ENCODE measurements around the gene TMEM245. TPM values are rescaled to one million over a fixed set of nuclear protein-coding genes. Genes with fewer than 3 reads are reported as not detected.

TMEM245 gene
- total and polyA plus RNA-seq, 2 donors (not counting 1 experiment from before 2014, with no cell fraction given) = 6.3 to 34.3 TPM

- Histone ChIP-seq H3K27ac (ENCODE audit: low read length in 2 of 2) (no peak overlapping the region), H3K27me3 (replicated peaks in 1 of 4; ENCODE audit: control extremely low read depth in 1 of 4, control insufficient read depth in 3 of 4, insufficient read depth in 4 of 4, low read length in 3 of 4) (no peaks in the 10 kb centered on the region), H3K4me2 (replicated peaks; ENCODE audit: low read depth, low read length, poor library complexity, severe bottlenecking) (no peak overlapping the region), H3K4me3 (ENCODE audit: control extremely low read depth in 1 of 5, extremely low read depth in 1 of 5, insufficient read depth in 1 of 5, low read depth in 2 of 5, low read length in 4 of 5) (no peak overlapping the region), H3K9ac (ENCODE audit: low read length) (no peak overlapping the region), H3K36me3 (replicated peaks in 1 of 2; ENCODE audit: control extremely low read depth in 1 of 2, control insufficient read depth in 1 of 2, extremely low read depth in 1 of 2, insufficient read depth in 2 of 2, low read length in 1 of 2) (peaks cover 0 to 4% of the 10 kb centered on the region in 2 experiments), H2AFZ (ENCODE audit: insufficient read depth, low read depth, low read length, poor library complexity, severe bottlenecking) (no peak overlapping the region), H3K9me3 (ENCODE audit: control extremely low read depth in 1 of 3, control insufficient read depth in 2 of 3, insufficient read depth in 1 of 3, low read length in 2 of 3) (no peaks in the 10 kb centered on the region), H3K79me2 (ENCODE audit: control insufficient read depth, insufficient read depth, low read length) (peaks cover 87% of the 10 kb centered on the region), H3K4me1 (ENCODE audit: control insufficient read depth in 2 of 2, insufficient read depth in 2 of 2, low read length in 2 of 2) (peaks cover 5 to 28% of the 10 kb centered on the region in 2 donors), H4K20me1 (ENCODE audit: control insufficient read depth, insufficient read depth, low read length, poor library complexity, severe bottlenecking) (peaks cover 62% of the 10 kb centered on the region)
- POLR2A ChIA-PET = interaction anchor here (0.9 kb wide), 1 partner anchor 9 kb away, joined by 4 read pairs; no protein-coding TSS in a partner anchor
- Mint-ChIP-seq H3K4me3 (no peak overlapping the region), H3K4me1 (peaks cover 70% of the 10 kb centered on the region), H3K27me3 (no peaks in the 10 kb centered on the region), H3K27ac (no peak overlapping the region), H3K9me3 (ENCODE audit: insufficient read depth) (no peaks in the 10 kb centered on the region)
- no peak for ATAC-seq (ENCODE audit: low read depth)
- intact Hi-C loops (cut with micrococcal nuclease) = loop anchor here (10.0 kb wide), 2 partner anchors 205 to 305 kb away; no protein-coding TSS in a partner anchor
- TF ChIP-seq, protein P1, sequence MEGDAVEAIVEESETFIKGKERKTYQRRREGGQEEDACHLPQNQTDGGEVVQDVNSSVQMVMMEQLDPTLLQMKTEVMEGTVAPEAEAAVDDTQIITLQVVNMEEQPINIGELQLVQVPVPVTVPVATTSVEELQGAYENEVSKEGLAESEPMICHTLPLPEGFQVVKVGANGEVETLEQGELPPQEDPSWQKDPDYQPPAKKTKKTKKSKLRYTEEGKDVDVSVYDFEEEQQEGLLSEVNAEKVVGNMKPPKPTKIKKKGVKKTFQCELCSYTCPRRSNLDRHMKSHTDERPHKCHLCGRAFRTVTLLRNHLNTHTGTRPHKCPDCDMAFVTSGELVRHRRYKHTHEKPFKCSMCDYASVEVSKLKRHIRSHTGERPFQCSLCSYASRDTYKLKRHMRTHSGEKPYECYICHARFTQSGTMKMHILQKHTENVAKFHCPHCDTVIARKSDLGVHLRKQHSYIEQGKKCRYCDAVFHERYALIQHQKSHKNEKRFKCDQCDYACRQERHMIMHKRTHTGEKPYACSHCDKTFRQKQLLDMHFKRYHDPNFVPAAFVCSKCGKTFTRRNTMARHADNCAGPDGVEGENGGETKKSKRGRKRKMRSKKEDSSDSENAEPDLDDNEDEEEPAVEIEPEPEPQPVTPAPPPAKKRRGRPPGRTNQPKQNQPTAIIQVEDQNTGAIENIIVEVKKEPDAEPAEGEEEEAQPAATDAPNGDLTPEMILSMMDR (IDR thresholded peaks at IDR 0.05) = no peak
- TF ChIP-seq EZH2 (IDR thresholded peaks at IDR 0.05; ENCODE audit: borderline replicate concordance, insufficient read depth, low read depth, low read length, poor library complexity, severe bottlenecking) = no peak
- DNase-seq = no peak
- CTCF ChIA-PET = interaction anchor here (1.7 kb wide), 1 partner anchor 10 kb away, joined by 4 read pairs; the partner anchor contains the start of gene TMEM245
These were observed 9.8 kb downstream of the TMEM245 start for GRCh38 chr9:109109967-109110328.

GRCh38 chr9:109108318-109108717 is 11.4 kb downstream of the TMEM245 start:
- H3K27me3 ChIP-seq (replicated peaks in 1 of 4; ENCODE audit: control extremely low read depth in 1 of 4, control insufficient read depth in 3 of 4, insufficient read depth in 4 of 4, low read length in 3 of 4) = no peaks in the 10 kb centered on the region
- no peak overlapping the region for H2AFZ ChIP-seq (ENCODE audit: insufficient read depth, low read depth, low read length, poor library complexity, severe bottlenecking)
- peaks cover 50% of the 10 kb centered on the region for H4K20me1 ChIP-seq (ENCODE audit: control insufficient read depth, insufficient read depth, low read length, poor library complexity, severe bottlenecking)
- Mint-ChIP-seq H3K4me1 (peaks cover 56% of the 10 kb centered on the region), H3K27ac (no peak overlapping the region), H3K9me3 (ENCODE audit: insufficient read depth) (no peaks in the 10 kb centered on the region), H3K27me3 (no peaks in the 10 kb centered on the region), H3K4me3 (peak overlapping the region; percentile 51)
- H3K9ac ChIP-seq (ENCODE audit: low read length) = peak overlapping the region; percentile 1
- no CpG with 5 or more reads among the region's 4 CpGs for WGBS (ENCODE audit: insufficient coverage)
- DNase-seq = peak; percentile 20
- intact Hi-C loops (cut with micrococcal nuclease) = no loop called here
- peak; percentile 36 for ATAC-seq (ENCODE audit: low read depth)
- H3K79me2 ChIP-seq (ENCODE audit: control insufficient read depth, insufficient read depth, low read length) = peaks cover 84% of the 10 kb centered on the region
- POLR2A ChIA-PET = no interaction called here
- H3K4me1 ChIP-seq (ENCODE audit: control insufficient read depth in 2 of 2, insufficient read depth in 2 of 2, low read length in 2 of 2) = peaks cover 5 to 28% of the 10 kb centered on the region in 2 donors
- no peak for TF ChIP-seq EZH2 (IDR thresholded peaks at IDR 0.05; ENCODE audit: borderline replicate concordance, insufficient read depth, low read depth, low read length, poor library complexity, severe bottlenecking)
- TF ChIP-seq, protein P1 (IDR thresholded peaks at IDR 0.05) = no peak
- peaks cover 0 to 4% of the 10 kb centered on the region in 2 experiments for H3K36me3 ChIP-seq (replicated peaks in 1 of 2; ENCODE audit: control extremely low read depth in 1 of 2, control insufficient read depth in 1 of 2, extremely low read depth in 1 of 2, insufficient read depth in 2 of 2, low read length in 1 of 2)
- CTCF ChIA-PET = interaction anchor here (0.7 kb wide), 3 partner anchors 15 to 320 kb away, joined by 3 to 6 read pairs (median 4); no protein-coding TSS in a partner anchor
- peak overlapping the region; percentile 10 for H3K4me2 ChIP-seq (replicated peaks; ENCODE audit: low read depth, low read length, poor library complexity, severe bottlenecking)
- no peak overlapping the region for H3K27ac ChIP-seq (ENCODE audit: low read length in 2 of 2)
- no peak overlapping the region for H3K4me3 ChIP-seq (ENCODE audit: control extremely low read depth in 1 of 5, extremely low read depth in 1 of 5, insufficient read depth in 1 of 5, low read depth in 2 of 5, low read length in 4 of 5)
- H3K9me3 ChIP-seq (ENCODE audit: control extremely low read depth in 1 of 3, control insufficient read depth in 2 of 3, insufficient read depth in 1 of 3, low read length in 2 of 3) = no peaks in the 10 kb centered on the region
